ENCODE results near the gene NTNG1.

The NTNG1 gene

GRCh38 chr1:107267489-107267888 is 126.7 kb downstream of the NTNG1 start:
- H3K27me3 ChIP-seq (ENCODE audit: control insufficient read depth, insufficient read depth, low read length): no peaks in the 10 kb centered on the region
- H3K4me2 ChIP-seq (ENCODE audit: low read length): no peak overlapping the region
- no peak overlapping the region for H2AFZ ChIP-seq
- no peaks in the 10 kb centered on the region for H3K9me3 ChIP-seq (ENCODE audit: control insufficient read depth, low read length)
- no peak overlapping the region for H3K27ac ChIP-seq
- H3K4me3 ChIP-seq (ENCODE audit: low read depth, low read length): no peak overlapping the region
- H3K79me2 ChIP-seq: no peaks in the 10 kb centered on the region
- no peaks in the 10 kb centered on the region for H3K36me3 ChIP-seq (ENCODE audit: control insufficient read depth, insufficient read depth, low read length)
- no peak for TF ChIP-seq CTCF (IDR thresholded peaks at IDR 0.05)
- no peaks in the 10 kb centered on the region for H3K4me1 ChIP-seq
- H3K9ac ChIP-seq: no peak overlapping the region

- Histone ChIP-seq H3K4me1 (no peaks in the 10 kb centered on the region), H3K9ac (no peak overlapping the region), H3K4me3 (ENCODE audit: low read depth, low read length) (no peak overlapping the region), H3K9me3 (ENCODE audit: control insufficient read depth, low read length) (no peaks in the 10 kb centered on the region), H3K4me2 (ENCODE audit: low read length) (no peak overlapping the region), H3K36me3 (ENCODE audit: control insufficient read depth, insufficient read depth, low read length) (no peaks in the 10 kb centered on the region), H3K27ac (no peak overlapping the region), H2AFZ (no peak overlapping the region), H3K79me2 (no peaks in the 10 kb centered on the region), H3K27me3 (ENCODE audit: control insufficient read depth, insufficient read depth, low read length) (no peaks in the 10 kb centered on the region)
- no peak for TF ChIP-seq CTCF (IDR thresholded peaks at IDR 0.05)
These were observed 131.5 kb downstream of the NTNG1 start for GRCh38 chr1:107272321-107272720.

- Histone ChIP-seq H3K79me2 (no peaks in the 10 kb centered on the region), H3K4me2 (ENCODE audit: low read length) (no peak overlapping the region), H3K4me1 (no peaks in the 10 kb centered on the region), H3K9me3 (ENCODE audit: control insufficient read depth, low read length) (no peaks in the 10 kb centered on the region), H2AFZ (no peak overlapping the region), H3K4me3 (ENCODE audit: low read depth, low read length) (no peak overlapping the region), H3K36me3 (ENCODE audit: control insufficient read depth, insufficient read depth, low read length) (no peaks in the 10 kb centered on the region), H3K9ac (no peak overlapping the region), H3K27ac (no peak overlapping the region), H3K27me3 (ENCODE audit: control insufficient read depth, insufficient read depth, low read length) (no peaks in the 10 kb centered on the region)
- TF ChIP-seq CTCF (IDR thresholded peaks at IDR 0.05): no peak
These were observed 132.7 kb downstream of the NTNG1 start for GRCh38 chr1:107273515-107273914.

- Histone ChIP-seq H3K4me1 (no peaks in the 10 kb centered on the region), H3K4me2 (ENCODE audit: low read length) (no peak overlapping the region), H3K36me3 (ENCODE audit: control insufficient read depth, insufficient read depth, low read length) (no peaks in the 10 kb centered on the region), H3K79me2 (no peaks in the 10 kb centered on the region), H3K9me3 (ENCODE audit: control insufficient read depth, low read length) (no peaks in the 10 kb centered on the region), H3K9ac (no peak overlapping the region), H3K27ac (no peak overlapping the region), H2AFZ (no peak overlapping the region), H3K4me3 (ENCODE audit: low read depth, low read length) (no peak overlapping the region), H3K27me3 (ENCODE audit: control insufficient read depth, insufficient read depth, low read length) (no peaks in the 10 kb centered on the region)
- no peak for TF ChIP-seq CTCF (IDR thresholded peaks at IDR 0.05)
These were observed 133.4 kb downstream of the NTNG1 start for GRCh38 chr1:107274227-107274626.

GRCh38 chr1:107276247-107276646 is 135.4 kb downstream of the NTNG1 start:
- no peaks in the 10 kb centered on the region for H3K79me2 ChIP-seq
- TF ChIP-seq CTCF (IDR thresholded peaks at IDR 0.05): no peak
- no peak overlapping the region for H3K27ac ChIP-seq
- H3K27me3 ChIP-seq (ENCODE audit: control insufficient read depth, insufficient read depth, low read length): no peaks in the 10 kb centered on the region
- H3K4me3 ChIP-seq (ENCODE audit: low read depth, low read length): no peak overlapping the region
- no peak overlapping the region for H2AFZ ChIP-seq
- H3K9ac ChIP-seq: no peak overlapping the region
- H3K4me2 ChIP-seq (ENCODE audit: low read length): no peak overlapping the region
- no peaks in the 10 kb centered on the region for H3K4me1 ChIP-seq
- H3K9me3 ChIP-seq (ENCODE audit: control insufficient read depth, low read length): no peaks in the 10 kb centered on the region
- no peaks in the 10 kb centered on the region for H3K36me3 ChIP-seq (ENCODE audit: control insufficient read depth, insufficient read depth, low read length)
